Fibroblast of lung (primary cell): ENCODE measurements around the gene MED10. TPM values are rescaled to one million over a fixed set of nuclear protein-coding genes. Genes with fewer than 3 reads are reported as not detected.

Experiments used
- DNase-seq, 2 donors: peaks; one replicate each; pipeline versions ENCODE4 v3.0.0 to v3.0.0-alpha.2; 2010; ENCODE audit warnings: low read depth in 2 of 2
- H2AFZ ChIP-seq: 2 replicates; pipeline ENCODE4 v1.5.1; 2012; ENCODE audit warnings: low read length, control low read depth, inconsistent platforms
- H3K27ac ChIP-seq: 2 replicates; pipeline ENCODE4 v1.5.1; 2011; ENCODE audit warnings: low read length, control low read depth; ENCODE audit not compliant: insufficient read depth
- H3K27me3 ChIP-seq: 2 replicates; pipeline ENCODE4 v1.5.1; 2011; ENCODE audit warnings: mild to moderate bottlenecking, low read length; ENCODE audit not compliant: control insufficient read depth, insufficient read depth
- H3K36me3 ChIP-seq: 2 replicates; pipeline ENCODE4 v1.5.1; 2011; ENCODE audit warnings: low read length; ENCODE audit not compliant: control insufficient read depth, insufficient read depth
- H3K4me1 ChIP-seq: 2 replicates; pipeline ENCODE4 v1.5.1; 2011; ENCODE audit warnings: low read length; ENCODE audit not compliant: control insufficient read depth, insufficient read depth; ENCODE audit errors: extremely low read depth
- H3K4me2 ChIP-seq: 2 replicates; pipeline ENCODE4 v1.5.1; 2011; ENCODE audit warnings: low read length, control low read depth; ENCODE audit not compliant: insufficient read depth; ENCODE audit errors: extremely low read depth
- H3K4me3 ChIP-seq, 4 experiments: fragments of 200-600 bp in 1 of 4; sonication (generic) in 1 of 4; replicated peaks in 1 of 4; 2 replicates each; pipeline ENCODE4 v1.5.1; 2011 to 2016; ENCODE audit warnings: low read length in 4 of 4, low read depth in 3 of 4, mild to moderate bottlenecking in 3 of 4, control low read depth in 2 of 4, inconsistent platforms in 1 of 4, mixed read lengths in 1 of 4; ENCODE audit not compliant: insufficient read depth in 1 of 4; ENCODE audit errors: control extremely low read depth in 1 of 4
- H3K79me2 ChIP-seq: 2 replicates; pipeline ENCODE4 v1.5.1; 2012; ENCODE audit warnings: mild to moderate bottlenecking, low read length, inconsistent platforms; ENCODE audit not compliant: control insufficient read depth, insufficient read depth
- H3K9ac ChIP-seq: 2 replicates; pipeline ENCODE4 v1.5.1; 2011; ENCODE audit warnings: mild to moderate bottlenecking, low read length, control low read depth; ENCODE audit not compliant: insufficient read depth
- H3K9me3 ChIP-seq: 2 replicates; pipeline ENCODE4 v1.5.1; 2012; ENCODE audit warnings: low read depth, low read length; ENCODE audit not compliant: control insufficient read depth, insufficient read depth
- H4K20me1 ChIP-seq: 2 replicates; pipeline ENCODE4 v1.5.1; 2011; ENCODE audit warnings: low read length; ENCODE audit not compliant: control insufficient read depth, insufficient read depth; ENCODE audit errors: extremely low read depth
- EZH2 ChIP-seq: IDR thresholded peaks from 2 replicates; pipeline ENCODE4 v1.5.1; 2012; ENCODE audit warnings: low read length, control low read depth, mild to moderate bottlenecking; ENCODE audit errors: missing control alignments
- polyA plus RNA-seq, 2 donors: library from polyadenylated mRNA; depleted of rRNA in 1 of 2; stranded (reverse) in 1 of 2; unstranded in 1 of 2; fragments of >200 nt; gene quantifications; 2 replicates each; pipeline ENCODE4 v1.2.1, GENCODE V29; 2011 to 2012; ENCODE audit warnings: missing spikeins in 1 of 2
- total RNA-seq: library from RNA; depleted of rRNA; stranded (reverse); fragments of >200 nt; gene quantifications from 2 replicates; pipeline ENCODE4 v1.2.1, GENCODE V29; 2014
- TF ChIP-seq, protein P1 (sequence below), 2 donors: IDR thresholded peaks in 1 of 2; conservative IDR thresholded peaks in 1 of 2; 1 replicate in 1 of 2; 2 replicates in 1 of 2; pipeline ENCODE4 v1.5.1; 2011 to 2012; ENCODE audit warnings: low read length in 2 of 2, control low read depth in 1 of 2, inconsistent platforms in 1 of 2, low read depth in 1 of 2, mild to moderate bottlenecking in 1 of 2

The MED10 gene
- total and polyA plus RNA-seq, 2 donors (not counting 1 experiment from before 2014, with no cell fraction given), result 13.5 to 52.9 TPM

DNA sequence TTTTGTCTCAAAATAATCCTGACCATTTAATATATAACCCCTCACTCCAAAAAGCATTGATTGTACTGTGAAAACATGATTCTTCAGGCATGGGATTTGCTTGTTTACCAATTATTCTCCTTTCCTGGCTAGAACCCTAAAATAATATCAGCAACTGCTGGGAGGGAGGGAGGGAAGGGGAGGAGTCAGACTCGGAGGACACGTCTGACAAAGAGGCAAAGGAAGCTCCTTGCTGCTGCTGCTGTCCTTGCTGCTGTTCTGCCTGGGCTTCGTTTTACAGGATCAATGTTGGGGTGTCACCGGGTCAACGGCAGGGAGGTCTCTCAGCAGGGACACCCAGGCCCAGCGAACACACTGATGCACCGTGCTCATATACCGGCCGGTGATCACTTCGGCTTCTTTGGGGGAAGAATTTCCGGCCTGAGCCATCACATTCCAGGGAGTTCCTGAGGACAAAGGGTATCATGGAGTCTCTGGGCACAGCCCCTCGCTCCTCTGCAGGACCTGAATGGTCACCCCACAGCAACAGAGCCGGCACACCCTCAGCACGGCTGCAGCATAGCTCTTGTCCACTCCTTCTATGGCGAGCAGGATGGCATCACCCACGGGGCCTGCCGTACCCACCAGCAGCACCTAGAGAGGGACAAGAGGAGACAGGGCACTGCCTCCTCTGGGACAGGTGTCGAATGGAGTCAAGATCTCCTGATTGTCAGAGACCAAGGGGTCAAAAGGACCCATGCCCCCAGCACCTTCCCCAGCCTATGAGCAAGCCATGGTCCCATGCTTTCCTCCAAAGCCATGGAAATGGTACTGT is 27.9 kb downstream of the MED10 start:
- no peak overlapping the region for H3K4me2 ChIP-seq
- no peak overlapping the region for H3K27ac ChIP-seq
- H3K27me3 ChIP-seq, result no peaks in the 10 kb centered on the region
- H3K4me3 ChIP-seq, result no peak overlapping the region
- DNase-seq, result no peak
- TF ChIP-seq, protein P1, sequence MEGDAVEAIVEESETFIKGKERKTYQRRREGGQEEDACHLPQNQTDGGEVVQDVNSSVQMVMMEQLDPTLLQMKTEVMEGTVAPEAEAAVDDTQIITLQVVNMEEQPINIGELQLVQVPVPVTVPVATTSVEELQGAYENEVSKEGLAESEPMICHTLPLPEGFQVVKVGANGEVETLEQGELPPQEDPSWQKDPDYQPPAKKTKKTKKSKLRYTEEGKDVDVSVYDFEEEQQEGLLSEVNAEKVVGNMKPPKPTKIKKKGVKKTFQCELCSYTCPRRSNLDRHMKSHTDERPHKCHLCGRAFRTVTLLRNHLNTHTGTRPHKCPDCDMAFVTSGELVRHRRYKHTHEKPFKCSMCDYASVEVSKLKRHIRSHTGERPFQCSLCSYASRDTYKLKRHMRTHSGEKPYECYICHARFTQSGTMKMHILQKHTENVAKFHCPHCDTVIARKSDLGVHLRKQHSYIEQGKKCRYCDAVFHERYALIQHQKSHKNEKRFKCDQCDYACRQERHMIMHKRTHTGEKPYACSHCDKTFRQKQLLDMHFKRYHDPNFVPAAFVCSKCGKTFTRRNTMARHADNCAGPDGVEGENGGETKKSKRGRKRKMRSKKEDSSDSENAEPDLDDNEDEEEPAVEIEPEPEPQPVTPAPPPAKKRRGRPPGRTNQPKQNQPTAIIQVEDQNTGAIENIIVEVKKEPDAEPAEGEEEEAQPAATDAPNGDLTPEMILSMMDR (conservative IDR thresholded peaks at IDR 0.05 in 1 of 2, IDR thresholded peaks at IDR 0.05 in 1 of 2; ENCODE audit: low read depth in 1 of 2, low read length in 2 of 2), result no peak
- TF ChIP-seq EZH2, result no peak
- H2AFZ ChIP-seq, result no peak overlapping the region
- H3K4me1 ChIP-seq, result no peaks in the 10 kb centered on the region
- no peaks in the 10 kb centered on the region for H4K20me1 ChIP-seq
- H3K79me2 ChIP-seq, result no peaks in the 10 kb centered on the region
- H3K9ac ChIP-seq, result no peak overlapping the region
- H3K36me3 ChIP-seq, result no peaks in the 10 kb centered on the region
- H3K9me3 ChIP-seq, result no peaks in the 10 kb centered on the region

DNA sequence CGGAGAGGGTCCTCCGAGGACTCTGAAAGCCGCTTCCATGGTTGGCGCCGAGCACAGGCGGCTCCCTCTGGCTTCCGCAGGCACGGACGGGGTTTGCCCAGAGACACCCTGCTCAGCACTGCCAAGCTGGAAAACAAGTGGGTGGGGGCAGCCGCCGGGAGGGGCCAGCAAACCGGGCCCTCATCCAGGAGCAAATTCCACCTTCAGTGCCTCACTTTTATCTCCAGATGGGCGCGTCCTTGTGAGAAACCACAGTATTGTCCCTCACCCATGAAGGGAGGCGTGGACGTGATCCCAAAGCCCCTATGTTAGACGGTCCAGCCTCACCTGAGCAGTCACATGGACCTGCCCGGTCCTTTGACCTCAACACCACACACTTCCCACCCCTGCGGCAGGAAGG is 29.0 kb downstream of the MED10 start:
- TF ChIP-seq, protein P1 (conservative IDR thresholded peaks at IDR 0.05 in 1 of 2, IDR thresholded peaks at IDR 0.05 in 1 of 2; ENCODE audit: low read depth in 1 of 2, low read length in 2 of 2), result no peak
- TF ChIP-seq EZH2, result no peak
- no peaks in the 10 kb centered on the region for H3K9me3 ChIP-seq
- H3K9ac ChIP-seq, result no peak overlapping the region
- no peaks in the 10 kb centered on the region for H3K4me1 ChIP-seq
- no peak overlapping the region for H3K4me3 ChIP-seq
- no peak overlapping the region for H3K4me2 ChIP-seq
- H3K36me3 ChIP-seq, result no peaks in the 10 kb centered on the region
- H4K20me1 ChIP-seq, result no peaks in the 10 kb centered on the region
- no peak overlapping the region for H3K27ac ChIP-seq
- no peaks in the 10 kb centered on the region for H3K79me2 ChIP-seq
- H3K27me3 ChIP-seq, result no peaks in the 10 kb centered on the region
- H2AFZ ChIP-seq, result no peak overlapping the region
- DNase-seq, result no peak

GRCh38 chr5:6348476-6349000 is 29.8 kb downstream of the MED10 start:
- Histone ChIP-seq H4K20me1 (no peaks in the 10 kb centered on the region), H3K27me3 (no peaks in the 10 kb centered on the region), H3K36me3 (no peaks in the 10 kb centered on the region), H3K27ac (no peak overlapping the region), H3K4me1 (no peaks in the 10 kb centered on the region), H3K9ac (no peak overlapping the region), H3K4me2 (no peak overlapping the region), H2AFZ (no peak overlapping the region), H3K9me3 (no peaks in the 10 kb centered on the region), H3K4me3 (no peak overlapping the region), H3K79me2 (no peaks in the 10 kb centered on the region)
- DNase-seq, result no peak
- TF ChIP-seq, protein P1 (conservative IDR thresholded peaks at IDR 0.05 in 1 of 2, IDR thresholded peaks at IDR 0.05 in 1 of 2; ENCODE audit: low read depth in 1 of 2, low read length in 2 of 2), result no peak
- no peak for TF ChIP-seq EZH2
